ENCODE results near the gene FAM20C. TPM values are rescaled to one million over a fixed set of nuclear protein-coding genes. Genes with fewer than 3 reads are reported as not detected.
"Not testable (repeated sequence)": the region's sequence is repeated elsewhere in the genome, so short reads cannot be mapped to it uniquely, and the experiment has no call there.

Gene FAM20C
- polyA plus RNA-seq, 1 donor: 57.2 TPM

GRCh38 chr7:259751-260405 lies 67.5 kb downstream of the FAM20C start:
- Histone ChIP-seq H3K4me1 (ENCODE audit: control insufficient read depth, insufficient read depth, low read length) (no peaks in the 10 kb centered on the region), H3K36me3 (ENCODE audit: control insufficient read depth, insufficient read depth, low read length) (peaks cover 66% of the 10 kb centered on the region), H3K27me3 (ENCODE audit: control insufficient read depth, insufficient read depth, low read length) (no peaks in the 10 kb centered on the region), H3K9me3 (ENCODE audit: control insufficient read depth, low read depth, low read length) (peaks cover 87% of the 10 kb centered on the region), H3K4me3 (ENCODE audit: low read length) (no peak overlapping the region), H3K27ac (ENCODE audit: low read length) (no peak overlapping the region)
- no peak for DNase-seq
- 95% methylated on average over 4 of the region's 44 CpGs for WGBS (ENCODE audit: insufficient coverage, low lambda C conversion rate)

- Histone ChIP-seq H3K27ac (ENCODE audit: low read length) (no peak overlapping the region), H3K9me3 (ENCODE audit: control insufficient read depth, low read depth, low read length) (peaks cover 85% of the 10 kb centered on the region), H3K4me1 (ENCODE audit: control insufficient read depth, insufficient read depth, low read length) (no peaks in the 10 kb centered on the region), H3K27me3 (ENCODE audit: control insufficient read depth, insufficient read depth, low read length) (no peaks in the 10 kb centered on the region), H3K36me3 (ENCODE audit: control insufficient read depth, insufficient read depth, low read length) (peaks cover 58% of the 10 kb centered on the region), H3K4me3 (ENCODE audit: low read length) (no peak overlapping the region)
- no peak for DNase-seq
- no CpG with 5 or more reads among the region's 35 CpGs for WGBS (ENCODE audit: insufficient coverage, low lambda C conversion rate)
Observed at GRCh38 chr7:260441-261281, 68.3 kb downstream of the FAM20C start.

GRCh38 chr7:261341-262250 lies 69.2 kb downstream of the FAM20C start:
- no peaks in the 10 kb centered on the region for H3K4me1 ChIP-seq (ENCODE audit: control insufficient read depth, insufficient read depth, low read length)
- no peak overlapping the region for H3K27ac ChIP-seq (ENCODE audit: low read length)
- H3K36me3 ChIP-seq (ENCODE audit: control insufficient read depth, insufficient read depth, low read length): peaks cover 49% of the 10 kb centered on the region
- H3K4me3 ChIP-seq (ENCODE audit: low read length): no peak overlapping the region
- DNase-seq: no peak
- no peaks in the 10 kb centered on the region for H3K27me3 ChIP-seq (ENCODE audit: control insufficient read depth, insufficient read depth, low read length)
- peaks cover 76% of the 10 kb centered on the region for H3K9me3 ChIP-seq (ENCODE audit: control insufficient read depth, low read depth, low read length)
- no CpG with 5 or more reads among the region's 32 CpGs for WGBS (ENCODE audit: insufficient coverage, low lambda C conversion rate)

- WGBS (ENCODE audit: insufficient coverage, low lambda C conversion rate): no CpG with 5 or more reads among the region's 9 CpGs
- Histone ChIP-seq H3K4me1 (ENCODE audit: control insufficient read depth, insufficient read depth, low read length) (no peaks in the 10 kb centered on the region), H3K36me3 (ENCODE audit: control insufficient read depth, insufficient read depth, low read length) (peaks cover 43% of the 10 kb centered on the region), H3K27me3 (ENCODE audit: control insufficient read depth, insufficient read depth, low read length) (no peaks in the 10 kb centered on the region), H3K27ac (ENCODE audit: low read length) (no peak overlapping the region), H3K4me3 (ENCODE audit: low read length) (no peak overlapping the region), H3K9me3 (ENCODE audit: control insufficient read depth, low read depth, low read length) (peaks cover 77% of the 10 kb centered on the region)
- DNase-seq: no peak
Observed at GRCh38 chr7:262251-262572, 69.8 kb downstream of the FAM20C start.

- H3K4me1 ChIP-seq (ENCODE audit: control insufficient read depth, insufficient read depth, low read length); DNase-seq; H3K27ac ChIP-seq (ENCODE audit: low read length); H3K27me3 ChIP-seq (ENCODE audit: control insufficient read depth, insufficient read depth, low read length); H3K4me3 ChIP-seq (ENCODE audit: low read length): not testable (repeated sequence)
- 87% methylated on average over 3 of the region's 31 CpGs for WGBS (ENCODE audit: insufficient coverage, low lambda C conversion rate)
- Histone ChIP-seq H3K36me3 (ENCODE audit: control insufficient read depth, insufficient read depth, low read length) (peaks cover 37% of the 10 kb centered on the region), H3K9me3 (ENCODE audit: control insufficient read depth, low read depth, low read length) (peaks cover 72% of the 10 kb centered on the region)
Observed at GRCh38 chr7:262631-263311, 70.4 kb downstream of the FAM20C start.

- not testable (repeated sequence) for H3K4me1 ChIP-seq (ENCODE audit: control insufficient read depth, insufficient read depth, low read length); DNase-seq; H3K27me3 ChIP-seq (ENCODE audit: control insufficient read depth, insufficient read depth, low read length); H3K27ac ChIP-seq (ENCODE audit: low read length); H3K4me3 ChIP-seq (ENCODE audit: low read length)
- peaks cover 68% of the 10 kb centered on the region for H3K9me3 ChIP-seq (ENCODE audit: control insufficient read depth, low read depth, low read length)
- no CpG with 5 or more reads among the region's 37 CpGs for WGBS (ENCODE audit: insufficient coverage, low lambda C conversion rate)
- peaks cover 28% of the 10 kb centered on the region for H3K36me3 ChIP-seq (ENCODE audit: control insufficient read depth, insufficient read depth, low read length)
Observed at GRCh38 chr7:263483-264351, 71.3 kb downstream of the FAM20C start.

- Histone ChIP-seq H3K36me3 (ENCODE audit: control insufficient read depth, insufficient read depth, low read length) (peaks cover 18% of the 10 kb centered on the region), H3K27ac (ENCODE audit: low read length) (no peak overlapping the region), H3K4me1 (ENCODE audit: control insufficient read depth, insufficient read depth, low read length) (no peaks in the 10 kb centered on the region), H3K4me3 (ENCODE audit: low read length) (no peak overlapping the region), H3K9me3 (ENCODE audit: control insufficient read depth, low read depth, low read length) (peaks cover 59% of the 10 kb centered on the region), H3K27me3 (ENCODE audit: control insufficient read depth, insufficient read depth, low read length) (no peaks in the 10 kb centered on the region)
- DNase-seq: no peak
- WGBS (ENCODE audit: insufficient coverage, low lambda C conversion rate): 92% methylated on average over 2 of the region's 27 CpGs
Observed at GRCh38 chr7:264541-265191, 72.3 kb downstream of the FAM20C start.

GRCh38 chr7:265192-265997 lies 73.0 kb downstream of the FAM20C start:
- H3K36me3 ChIP-seq (ENCODE audit: control insufficient read depth, insufficient read depth, low read length): peaks cover 11% of the 10 kb centered on the region
- H3K4me1 ChIP-seq (ENCODE audit: control insufficient read depth, insufficient read depth, low read length): no peaks in the 10 kb centered on the region
- WGBS (ENCODE audit: insufficient coverage, low lambda C conversion rate): 80% methylated on average over 1 of the region's 25 CpGs
- DNase-seq: no peak
- H3K27ac ChIP-seq (ENCODE audit: low read length): no peak overlapping the region
- H3K27me3 ChIP-seq (ENCODE audit: control insufficient read depth, insufficient read depth, low read length): no peaks in the 10 kb centered on the region
- no peak overlapping the region for H3K4me3 ChIP-seq (ENCODE audit: low read length)
- peaks cover 52% of the 10 kb centered on the region for H3K9me3 ChIP-seq (ENCODE audit: control insufficient read depth, low read depth, low read length)

All from large intestine (tissue), 3 donors.